Stimulated activated effector memory CD8-positive, alpha-beta T cell treated with anti-CD3 and anti-CD28 coated beads, Interleukin-12 subunit alpha, Interleukin-12 subunit beta, amount 100 ng/mL, for 72 hours (primary cell): Measurements from ENCODE around the gene HENMT1.
"Not testable (repeated sequence)": the region's sequence is repeated elsewhere in the genome, so short reads cannot be mapped to it uniquely, and the experiment has no call there.

Experiments used
- ATAC-seq: fragments of 150-1000 bp; cut with Tn5 transposase; 2 replicates; pipeline ENCODE4 v1.10.0; 2021
- DNase-seq, 2 donors: peaks; one replicate each; pipeline ENCODE4 v3.0.0; 2021 to 2022; ENCODE audit warnings: low spot score in 2 of 2
- H3K27ac Mint-ChIP-seq: one replicate; pipeline ENCODE4 v1.8.0; 2022; ENCODE audit warnings: mild to moderate bottlenecking, mixed read lengths
- H3K36me3 Mint-ChIP-seq: one replicate; pipeline ENCODE4 v1.8.0; 2022; ENCODE audit warnings: mild to moderate bottlenecking, mixed read lengths
- H3K4me1 Mint-ChIP-seq: one replicate; pipeline ENCODE4 v1.8.0; 2022; ENCODE audit warnings: mixed read lengths
- H3K4me3 Mint-ChIP-seq: one replicate; pipeline ENCODE4 v1.8.0; 2022; ENCODE audit warnings: mild to moderate bottlenecking, mixed read lengths
- H3K9me3 Mint-ChIP-seq: one replicate; pipeline ENCODE4 v1.8.0; 2022; ENCODE audit warnings: mixed read lengths

HENMT1 gene

DNA sequence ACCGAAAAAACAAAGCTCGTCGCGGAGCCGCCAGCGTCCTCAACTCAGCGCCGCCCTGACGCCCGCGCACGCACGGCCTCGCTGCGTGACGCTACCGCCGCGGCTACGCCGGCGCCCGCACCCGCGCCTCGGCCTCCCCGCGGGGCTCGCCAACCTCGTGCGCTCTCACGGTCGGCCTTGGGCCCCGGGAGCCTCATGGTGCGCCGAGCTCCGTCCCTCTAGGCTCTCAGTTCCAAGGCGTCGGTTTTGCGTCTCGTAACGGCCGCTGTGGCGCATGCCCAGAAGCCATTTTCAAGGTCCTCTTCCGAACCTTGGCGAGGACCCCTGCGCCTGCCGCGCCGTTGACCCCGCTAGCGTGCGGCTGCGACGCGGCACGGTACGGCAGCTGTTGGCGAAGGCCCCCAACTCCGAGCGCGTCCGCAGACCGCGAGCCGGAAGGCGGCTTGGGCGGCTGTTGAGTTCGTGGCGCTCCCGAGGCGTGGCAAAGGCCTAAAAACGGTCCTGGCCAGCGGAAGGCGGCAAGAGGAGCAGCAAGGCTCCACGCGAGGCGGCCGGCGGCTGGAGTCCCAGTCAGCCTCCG, at the start of gene HENMT1:
HENMT1 (minus strand) TSS at position 64 of the 580 bp plus-strand sequence. CDS start 1,209 bp downstream, outside the sequence.
- H3K36me3 Mint-ChIP-seq = peaks cover 17% of the 10 kb centered on the region
- H3K4me3 Mint-ChIP-seq = peak within 1 kb of the TSS; percentile 79
- H3K27ac Mint-ChIP-seq = peak within 1 kb of the TSS; percentile 98
- peak; percentile 66 to 89 for DNase-seq
- peaks cover 41% of the 10 kb centered on the region for H3K4me1 Mint-ChIP-seq
- peak; percentile 90 for ATAC-seq
- no peaks in the 10 kb centered on the region for H3K9me3 Mint-ChIP-seq

DNA sequence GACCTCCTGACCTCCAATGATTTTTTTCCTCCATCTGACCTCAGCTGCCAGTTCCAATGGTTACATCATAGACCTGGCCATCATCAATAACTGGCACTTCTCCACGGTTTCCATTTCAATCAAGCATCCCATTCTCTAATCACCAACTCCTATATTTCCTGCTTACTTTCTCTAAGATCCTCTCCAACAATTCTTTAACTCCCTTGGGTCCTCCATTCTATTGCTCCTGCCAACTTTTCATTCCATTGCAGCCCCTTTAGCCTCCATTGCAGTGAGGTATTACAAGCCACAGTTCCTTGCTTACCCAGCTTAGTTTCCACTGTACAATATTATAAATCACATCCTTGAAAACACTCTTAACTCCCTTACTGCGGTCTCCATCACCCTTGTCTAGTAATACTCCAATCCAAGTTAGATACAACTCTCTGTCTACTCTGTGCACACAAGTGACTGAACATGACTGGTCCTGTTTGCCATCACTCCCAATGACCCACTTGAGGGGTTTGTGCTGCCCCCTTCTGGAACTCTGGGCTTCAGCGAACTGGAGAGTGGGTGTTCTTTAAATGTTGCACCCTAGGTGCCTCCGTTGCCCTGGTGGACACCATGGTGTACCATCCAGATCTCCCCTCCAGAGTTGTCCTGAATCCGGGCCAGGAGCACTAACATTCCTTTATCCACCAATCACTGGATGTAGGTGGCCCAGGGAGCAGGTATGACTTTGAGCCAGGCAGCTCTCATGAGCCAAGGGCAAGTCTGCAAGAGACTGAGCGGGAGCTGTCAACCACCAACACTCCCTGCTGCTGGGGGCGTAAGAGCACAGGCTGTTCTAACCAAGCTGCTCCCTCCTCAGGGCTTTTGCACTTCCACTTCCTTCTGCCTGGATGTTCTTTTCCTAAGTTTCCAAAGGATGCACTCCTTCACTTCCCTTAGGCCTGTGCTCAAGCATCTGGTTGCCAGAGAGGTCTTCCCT, 48.1 kb upstream of the HENMT1 start:
- H3K4me1 Mint-ChIP-seq = peaks cover 34% of the 10 kb centered on the region
- no peak overlapping the region for H3K27ac Mint-ChIP-seq
- H3K36me3 Mint-ChIP-seq = no peaks in the 10 kb centered on the region
- DNase-seq (peak; percentile 35 to 79), ATAC-seq (peak; percentile 84)
- H3K9me3 Mint-ChIP-seq = no peaks in the 10 kb centered on the region
- H3K4me3 Mint-ChIP-seq = no peak overlapping the region

DNA sequence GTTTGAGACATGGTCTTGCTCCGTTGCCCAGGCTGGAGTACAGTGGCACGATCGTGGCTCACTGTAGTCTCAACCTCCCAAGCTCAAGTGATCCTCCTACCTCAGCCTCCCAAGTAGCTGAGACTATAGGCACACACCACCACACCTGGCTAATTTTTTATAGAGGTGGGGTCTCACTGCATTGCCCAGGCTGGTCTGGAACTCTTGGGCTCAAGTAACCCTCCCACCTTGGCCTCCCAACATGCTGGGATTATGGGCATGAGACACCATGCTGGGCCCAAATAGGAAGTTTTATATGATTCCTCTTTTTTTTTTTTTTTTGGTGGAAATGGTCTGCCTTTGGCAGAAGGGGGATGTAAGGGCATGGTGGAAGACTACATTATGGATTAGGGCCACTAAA, 45.8 kb upstream of the HENMT1 start:
- peaks cover 20% of the 10 kb centered on the region for H3K36me3 Mint-ChIP-seq
- ATAC-seq (no peak), DNase-seq (no peak)
- H3K4me3 Mint-ChIP-seq = no peak overlapping the region
- peaks cover 46% of the 10 kb centered on the region for H3K4me1 Mint-ChIP-seq
- no peaks in the 10 kb centered on the region for H3K9me3 Mint-ChIP-seq
- peak overlapping the region; percentile 72 for H3K27ac Mint-ChIP-seq

DNA sequence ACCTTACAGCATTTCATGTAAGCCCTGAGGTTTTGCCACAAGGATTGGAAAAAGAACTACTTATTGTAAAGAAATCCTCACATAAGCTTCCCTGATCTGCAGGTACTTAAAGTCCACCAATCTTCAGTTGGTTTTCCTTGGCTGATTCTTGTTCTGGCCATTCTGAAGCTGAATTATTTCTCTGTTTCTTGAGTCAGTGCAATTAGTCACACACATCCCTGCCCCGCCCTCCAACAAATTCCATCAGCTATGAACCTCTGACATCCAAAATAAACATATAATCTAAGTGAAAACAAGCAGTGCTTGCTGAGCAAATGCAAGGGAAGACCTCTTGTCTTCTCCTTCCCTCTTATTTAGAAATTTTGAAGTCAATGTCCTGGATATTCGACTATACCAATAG, 43.6 kb upstream of the HENMT1 start:
- H3K9me3 Mint-ChIP-seq = no peaks in the 10 kb centered on the region
- ATAC-seq (no peak), DNase-seq (no peak)
- H3K27ac Mint-ChIP-seq = peak overlapping the region; percentile 75
- H3K4me3 Mint-ChIP-seq = peak overlapping the region; percentile 52
- peaks cover 53% of the 10 kb centered on the region for H3K4me1 Mint-ChIP-seq
- H3K36me3 Mint-ChIP-seq = peaks cover 42% of the 10 kb centered on the region

DNA sequence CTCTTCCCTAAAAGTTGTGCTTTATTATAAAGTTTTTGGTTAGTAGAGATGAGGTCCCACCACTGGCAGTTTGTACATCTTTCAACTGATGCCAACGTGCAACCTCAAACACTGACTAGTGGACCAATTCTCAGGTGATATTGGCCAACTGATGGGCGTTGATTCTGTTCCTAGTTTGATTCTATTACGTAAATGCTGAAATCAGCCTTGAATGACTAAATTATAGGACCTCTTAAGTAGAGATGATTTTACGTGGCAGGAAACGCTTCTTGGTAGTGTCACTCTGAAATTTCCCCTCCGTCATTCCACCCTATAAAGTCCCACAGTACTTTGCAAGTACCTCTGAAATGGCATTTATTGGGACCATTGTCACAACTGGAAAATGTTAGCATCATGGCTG, 43.0 kb upstream of the HENMT1 start:
- H3K36me3 Mint-ChIP-seq = peaks cover 48% of the 10 kb centered on the region
- peak overlapping the region; percentile 75 for H3K27ac Mint-ChIP-seq
- H3K4me1 Mint-ChIP-seq = peaks cover 53% of the 10 kb centered on the region
- peak overlapping the region; percentile 52 for H3K4me3 Mint-ChIP-seq
- ATAC-seq (peak; percentile 96), DNase-seq (peak in 1 of 2 donors; percentile 64)
- no peaks in the 10 kb centered on the region for H3K9me3 Mint-ChIP-seq

DNA sequence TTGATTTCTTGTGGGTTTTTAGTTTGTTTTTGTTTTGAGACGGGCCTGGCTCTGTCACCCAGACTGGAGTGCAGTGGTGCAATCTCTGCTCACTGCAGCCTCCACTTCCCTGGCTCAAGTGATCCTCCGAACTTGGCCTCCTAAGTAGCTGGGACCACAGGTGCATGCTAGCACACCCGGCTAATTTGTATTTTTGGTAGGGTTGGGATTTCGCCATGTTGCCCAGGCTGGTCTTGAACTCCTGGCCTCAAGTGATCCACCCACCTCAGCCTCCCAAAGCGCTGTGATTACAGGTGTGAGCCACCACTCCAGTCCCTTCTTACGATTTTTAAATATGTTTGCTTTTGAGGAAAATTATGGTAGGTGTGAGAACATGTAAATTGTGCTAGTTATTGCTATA, 41.2 kb upstream of the HENMT1 start:
- peak overlapping the region; percentile 55 for H3K27ac Mint-ChIP-seq
- DNase-seq, H3K4me3 Mint-ChIP-seq, H3K9me3 Mint-ChIP-seq, ATAC-seq: not testable (repeated sequence)
- H3K4me1 Mint-ChIP-seq = peaks cover 63% of the 10 kb centered on the region
- peaks cover 66% of the 10 kb centered on the region for H3K36me3 Mint-ChIP-seq

DNA sequence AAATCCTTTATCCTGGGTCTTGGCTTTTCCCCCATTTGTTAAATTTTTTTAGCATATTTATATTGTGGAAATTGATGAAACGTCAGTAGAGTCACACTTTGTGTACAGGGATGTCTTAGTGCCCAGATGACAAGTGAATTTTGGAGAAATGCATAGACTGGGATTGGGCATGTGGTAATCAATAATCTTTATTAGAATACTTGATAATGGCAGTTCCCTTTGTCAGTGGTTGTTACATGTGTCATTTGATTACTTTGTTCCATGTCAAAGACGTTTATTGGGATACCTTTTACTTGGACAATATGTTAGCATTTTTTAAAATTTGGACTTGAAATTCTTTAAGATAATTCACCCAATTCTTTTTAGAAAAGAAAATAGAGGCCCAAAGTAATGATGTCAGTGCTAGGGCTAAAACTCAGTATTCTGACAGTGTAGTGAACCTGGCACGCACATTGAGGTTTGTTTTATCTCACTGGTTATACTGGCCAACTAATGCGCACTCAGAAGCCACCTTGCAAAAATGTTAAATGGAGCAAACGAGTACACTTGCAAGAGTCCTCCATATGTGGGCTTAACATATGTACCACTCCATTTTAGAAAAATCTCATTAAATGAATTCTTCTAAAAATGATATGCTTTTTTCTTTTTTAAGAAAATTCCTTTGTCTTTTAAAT, 40.4 kb upstream of the HENMT1 start:
- Mint-ChIP-seq H3K9me3 (no peaks in the 10 kb centered on the region), H3K4me1 (peaks cover 63% of the 10 kb centered on the region), H3K36me3 (peaks cover 74% of the 10 kb centered on the region), H3K4me3 (no peak overlapping the region), H3K27ac (no peak overlapping the region)
- ATAC-seq (no peak), DNase-seq (no peak)

DNA sequence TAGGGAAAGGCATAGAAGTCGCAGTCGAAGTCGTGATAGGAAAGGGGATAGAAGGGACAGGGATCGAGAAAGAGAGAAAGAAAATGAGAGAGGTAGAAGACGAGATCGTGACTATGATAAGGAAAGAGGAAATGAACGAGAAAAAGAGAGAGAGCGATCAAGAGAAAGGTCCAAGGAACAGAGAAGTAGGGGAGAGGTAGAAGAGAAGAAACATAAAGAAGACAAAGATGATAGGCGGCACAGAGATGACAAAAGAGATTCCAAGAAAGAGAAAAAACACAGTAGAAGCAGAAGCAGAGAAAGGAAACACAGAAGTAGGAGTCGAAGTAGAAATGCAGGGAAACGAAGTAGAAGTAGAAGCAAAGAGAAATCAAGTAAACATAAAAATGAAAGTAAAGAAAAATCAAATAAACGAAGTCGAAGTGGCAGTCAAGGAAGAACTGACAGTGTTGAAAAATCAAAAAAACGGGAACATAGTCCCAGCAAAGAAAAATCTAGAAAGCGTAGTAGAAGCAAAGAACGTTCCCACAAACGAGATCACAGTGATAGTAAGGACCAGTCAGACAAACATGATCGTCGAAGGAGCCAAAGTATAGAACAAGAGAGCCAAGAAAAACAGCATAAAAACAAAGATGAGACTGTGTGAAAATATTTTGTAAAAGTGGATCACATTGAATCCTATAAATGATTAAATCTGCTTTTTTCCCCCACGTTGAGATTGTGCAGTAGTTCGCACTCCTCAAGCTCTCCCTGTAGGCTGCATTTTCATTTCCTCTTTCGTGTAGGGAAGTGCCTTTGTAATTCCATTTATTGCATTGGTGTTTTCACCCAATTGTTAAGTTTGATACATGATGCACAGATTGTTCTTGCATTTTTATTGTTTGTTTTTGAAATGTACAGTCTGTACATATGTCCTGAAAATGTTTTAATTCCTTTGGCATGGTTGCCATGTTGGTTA, 38.8 kb upstream of the HENMT1 start:
- no peak for ATAC-seq
- peaks cover 53% of the 10 kb centered on the region for H3K4me1 Mint-ChIP-seq
- H3K9me3 Mint-ChIP-seq = no peaks in the 10 kb centered on the region
- H3K36me3 Mint-ChIP-seq = peaks cover 90% of the 10 kb centered on the region
- H3K27ac Mint-ChIP-seq = peak overlapping the region; percentile 82
- H3K4me3 Mint-ChIP-seq = peak overlapping the region; percentile 52
- no peak for DNase-seq

DNA sequence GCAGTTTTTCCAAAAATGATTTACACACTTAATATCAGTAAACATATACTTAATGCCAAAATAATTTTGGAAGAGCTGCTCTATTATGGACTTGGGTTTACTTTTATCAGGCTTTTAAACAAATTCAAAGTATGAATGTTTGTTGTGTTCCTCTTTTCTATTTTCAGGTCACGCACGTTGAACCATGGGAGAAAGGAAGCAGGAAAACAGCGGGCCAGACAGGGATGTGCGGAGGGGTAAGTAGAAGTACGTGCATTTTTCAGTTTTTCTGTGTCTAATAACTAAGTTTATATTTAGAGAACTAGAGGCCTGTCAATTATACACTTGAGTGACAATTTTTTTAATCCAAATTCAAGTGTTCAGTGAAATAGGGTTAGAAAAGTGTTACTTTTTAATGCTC, 34.6 kb upstream of the HENMT1 start:
- DNase-seq = no peak
- peaks cover 51% of the 10 kb centered on the region for H3K4me1 Mint-ChIP-seq
- H3K4me3 Mint-ChIP-seq = peak overlapping the region; percentile 97

DNA sequence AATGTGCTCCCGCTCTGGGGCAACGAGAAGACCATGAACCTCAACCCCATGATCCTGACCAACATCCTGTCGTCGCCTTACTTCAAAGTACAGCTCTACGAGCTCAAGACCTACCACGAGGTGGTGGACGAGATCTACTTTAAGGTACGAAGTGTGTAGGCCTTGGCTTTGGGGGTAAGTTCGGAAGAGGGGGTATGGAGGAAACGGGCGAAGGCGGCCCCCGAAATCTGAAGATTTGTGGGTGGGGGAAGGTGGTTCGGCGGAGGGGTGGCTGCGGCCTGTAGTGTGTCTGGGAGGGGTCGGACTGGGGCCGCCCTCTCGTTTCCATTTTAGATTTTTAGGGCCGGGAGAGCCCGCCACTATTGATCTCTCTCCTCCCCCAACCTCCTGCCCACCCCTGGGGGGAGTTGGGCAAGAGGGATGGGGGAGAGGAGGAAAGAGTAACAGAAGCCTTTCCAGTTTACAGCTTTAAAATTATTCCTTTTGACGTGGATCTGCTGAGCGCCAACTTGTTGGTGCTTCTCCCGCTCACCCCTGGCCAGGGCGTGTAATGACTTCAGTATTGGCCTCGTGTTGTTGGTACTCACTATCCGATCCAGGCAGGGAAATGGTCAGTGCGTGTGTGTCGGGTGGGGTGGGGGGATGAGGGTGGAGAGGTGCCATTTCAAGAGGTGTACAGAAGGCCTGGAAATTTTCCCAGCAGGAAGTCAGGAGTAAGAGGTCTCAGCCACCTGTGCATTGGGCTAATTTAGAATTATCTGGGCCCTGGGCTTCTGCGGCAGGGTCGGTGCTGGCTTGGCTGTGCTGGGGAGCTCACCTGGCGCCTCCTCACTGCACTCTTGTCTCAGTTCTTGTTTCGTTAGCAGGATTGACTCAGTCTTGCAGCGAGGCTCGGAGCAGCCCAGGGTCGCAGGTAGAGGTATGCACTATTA, 32.1 kb upstream of the HENMT1 start:
- H3K36me3 Mint-ChIP-seq = peaks cover 62% of the 10 kb centered on the region
- peaks cover 33% of the 10 kb centered on the region for H3K4me1 Mint-ChIP-seq
- peak overlapping the region; percentile 97 for H3K4me3 Mint-ChIP-seq
- no peaks in the 10 kb centered on the region for H3K9me3 Mint-ChIP-seq
- peak overlapping the region; percentile 99 for H3K27ac Mint-ChIP-seq
- DNase-seq = peak; percentile 63 to 88
- ATAC-seq = peak; percentile 85

More for the DNA sequence above, 34.6 kb upstream of the HENMT1 start:
- ATAC-seq = no peak
- no peaks in the 10 kb centered on the region for H3K9me3 Mint-ChIP-seq
- H3K27ac Mint-ChIP-seq = peak overlapping the region; percentile 99
- H3K36me3 Mint-ChIP-seq = peaks cover 88% of the 10 kb centered on the region

DNA sequence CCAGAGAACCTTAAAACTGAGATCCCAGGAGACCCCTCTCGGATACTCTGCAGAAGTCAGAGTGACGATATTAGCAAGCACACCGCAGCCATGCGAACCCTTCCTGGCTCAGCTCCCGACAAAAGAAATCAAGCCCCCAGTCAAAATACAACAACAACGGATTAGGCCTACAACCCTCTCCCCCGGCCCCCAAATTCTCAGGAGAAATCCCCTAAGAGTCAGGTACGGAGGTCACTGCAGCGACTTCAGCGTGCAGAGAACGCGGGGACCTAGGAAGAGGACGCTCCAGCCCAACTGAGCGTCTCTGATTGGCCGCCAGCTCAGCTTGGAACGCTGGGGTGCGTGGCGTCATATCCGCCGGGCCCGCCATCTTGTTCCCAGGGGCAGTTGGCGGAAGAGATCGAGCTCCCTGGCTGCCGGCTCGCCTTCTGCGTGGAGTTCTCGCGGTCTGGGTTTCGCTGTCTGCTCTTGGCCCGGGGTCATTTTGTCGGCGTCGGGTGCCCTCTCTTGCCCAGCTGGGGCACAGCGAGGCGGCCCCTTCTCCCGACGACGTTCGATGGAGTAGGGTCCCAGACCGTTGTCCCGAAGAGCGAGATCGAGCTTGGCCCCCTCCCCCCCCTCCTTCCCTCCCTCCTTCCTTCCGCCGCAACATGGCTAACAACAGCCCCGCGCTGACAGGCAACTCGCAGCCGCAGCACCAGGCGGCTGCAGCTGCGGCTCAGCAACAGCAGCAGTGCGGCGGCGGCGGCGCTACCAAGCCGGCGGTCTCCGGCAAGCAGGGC, 31.2 kb upstream of the HENMT1 start, which contains the start of gene PRPF38B:
PRPF38B (plus strand) TSS at position 369 of the 782 bp plus-strand sequence; CDS start at position 651, 282 bp downstream.
- Mint-ChIP-seq H3K36me3 (peaks cover 54% of the 10 kb centered on the region), H3K4me3 (peak within 1 kb of the TSS; percentile 97), H3K4me1 (peaks cover 24% of the 10 kb centered on the region), H3K9me3 (no peaks in the 10 kb centered on the region), H3K27ac (peak within 1 kb of the TSS; percentile 99)
- ATAC-seq = peak; percentile 95
- DNase-seq = peak; percentile 84 to 96

DNA sequence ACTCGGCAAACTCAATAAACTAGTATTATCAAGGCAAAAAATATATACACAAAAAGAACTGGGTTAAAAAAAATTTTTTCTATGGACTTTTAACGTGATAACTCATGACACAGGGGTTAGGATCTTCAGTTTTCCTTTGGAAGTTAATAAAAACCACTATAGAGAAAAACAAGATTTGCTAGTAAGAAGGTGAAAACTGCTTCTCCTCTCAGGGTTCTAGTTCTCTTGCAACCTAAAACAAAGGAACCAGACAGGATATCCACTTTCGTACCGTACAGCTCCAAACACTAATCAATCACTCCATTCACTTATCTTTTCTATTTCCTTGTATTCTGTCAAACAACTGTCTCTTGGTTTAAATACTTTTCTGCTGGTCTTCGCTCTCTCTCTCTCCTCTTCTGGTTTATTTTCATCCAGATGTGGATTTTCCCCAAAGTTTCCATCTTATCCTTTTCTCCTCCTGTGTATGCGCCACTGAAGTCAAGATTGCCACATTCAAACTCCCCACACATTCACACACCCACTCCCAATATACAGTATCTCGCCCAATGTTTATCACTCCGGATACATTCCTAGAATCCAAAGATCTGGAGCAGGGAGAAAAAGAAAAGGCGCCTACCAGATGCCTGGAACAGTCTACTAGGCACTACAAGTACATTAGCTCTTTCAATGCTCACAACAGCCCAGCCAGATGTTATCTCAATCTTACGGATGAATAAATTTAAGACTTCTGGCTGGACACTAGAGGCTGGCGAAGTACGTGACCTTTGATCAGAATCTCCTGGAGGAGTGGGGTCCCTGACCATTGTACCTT, 30.4 kb upstream of the HENMT1 start:
- Mint-ChIP-seq H3K36me3 (peaks cover 46% of the 10 kb centered on the region), H3K4me1 (peaks cover 24% of the 10 kb centered on the region), H3K9me3 (no peaks in the 10 kb centered on the region), H3K4me3 (peak overlapping the region; percentile 97), H3K27ac (peak overlapping the region; percentile 99)
- no peak for ATAC-seq
- DNase-seq = no peak
